C4-2B (cell line): ENCODE measurements around the gene POU2F1.

Experiments
- CTCF ChIP-seq: fragments of 450-650 bp; conservative IDR thresholded peaks from 2 replicates; pipeline ENCODE4 v1.5.1; 2017; ENCODE audit warnings: mild to moderate bottlenecking
- ZFX ChIP-seq: fragments of 450-650 bp; IDR thresholded peaks from 2 replicates; pipeline ENCODE4 v1.6.1; 2017

GRCh38 chr1:167426716-167427115 lies 206.0 kb downstream of the POU2F1 start:
- TF ChIP-seq CTCF (no peak), ZFX (no peak)
